ENCODE data around the gene PIGW. TPM values are rescaled to one million over a fixed set of nuclear protein-coding genes. Genes with fewer than 3 reads are reported as not detected.

The PIGW gene
- total RNA-seq, 1 experiment from 2014 or later: 9.8 TPM

DNA sequence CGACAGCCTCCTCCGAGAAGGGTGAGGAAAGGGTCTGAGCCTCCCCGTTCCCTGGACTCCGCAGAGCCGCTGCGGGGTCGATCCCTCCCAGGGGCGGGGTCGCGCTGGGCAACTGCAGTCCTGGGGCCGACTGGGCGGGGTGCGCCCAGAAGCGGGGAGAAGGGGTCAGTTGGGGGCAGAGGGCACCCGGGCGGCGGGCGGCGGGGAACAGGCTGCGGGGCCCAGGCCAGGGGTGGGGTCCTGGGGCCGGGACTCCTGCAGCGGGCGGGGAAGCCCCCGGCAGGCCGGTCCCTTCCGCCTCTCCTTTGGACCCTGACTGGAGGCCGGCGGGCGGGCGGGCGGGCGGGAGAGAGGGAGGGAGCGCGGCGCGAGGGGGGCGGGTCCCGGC lies 10.3 kb downstream of the PIGW start:
- no TSS peak for BruUV-seq (replicated peaks)
- Mint-ChIP-seq H3K27ac (ENCODE audit: low read depth, unreplicated experiment) (peak overlapping the region; percentile 95), H3K4me1 (ENCODE audit: insufficient read depth, unreplicated experiment) (peaks cover 13% of the 10 kb centered on the region), H3K27me3 (ENCODE audit: insufficient read depth, unreplicated experiment) (no peaks in the 10 kb centered on the region), H3K9me3 (ENCODE audit: unreplicated experiment) (no peaks in the 10 kb centered on the region), H3K36me3 (ENCODE audit: insufficient read depth, unreplicated experiment) (peaks cover 17% of the 10 kb centered on the region), H3K4me3 (ENCODE audit: unreplicated experiment) (peak overlapping the region; percentile 96)
- DNase-seq (ENCODE audit: unreplicated experiment): no peak
- POLR2A ChIA-PET: interaction anchor here (0.6 to 8.0 kb wide), 16 partner anchors 8 to 1036 kb away, joined by 3 to 266 read pairs (median 8); partner anchors contain the start of genes AATF, DHRS11, MRM1 and MYO19
- TF ChIP-seq, protein P1, sequence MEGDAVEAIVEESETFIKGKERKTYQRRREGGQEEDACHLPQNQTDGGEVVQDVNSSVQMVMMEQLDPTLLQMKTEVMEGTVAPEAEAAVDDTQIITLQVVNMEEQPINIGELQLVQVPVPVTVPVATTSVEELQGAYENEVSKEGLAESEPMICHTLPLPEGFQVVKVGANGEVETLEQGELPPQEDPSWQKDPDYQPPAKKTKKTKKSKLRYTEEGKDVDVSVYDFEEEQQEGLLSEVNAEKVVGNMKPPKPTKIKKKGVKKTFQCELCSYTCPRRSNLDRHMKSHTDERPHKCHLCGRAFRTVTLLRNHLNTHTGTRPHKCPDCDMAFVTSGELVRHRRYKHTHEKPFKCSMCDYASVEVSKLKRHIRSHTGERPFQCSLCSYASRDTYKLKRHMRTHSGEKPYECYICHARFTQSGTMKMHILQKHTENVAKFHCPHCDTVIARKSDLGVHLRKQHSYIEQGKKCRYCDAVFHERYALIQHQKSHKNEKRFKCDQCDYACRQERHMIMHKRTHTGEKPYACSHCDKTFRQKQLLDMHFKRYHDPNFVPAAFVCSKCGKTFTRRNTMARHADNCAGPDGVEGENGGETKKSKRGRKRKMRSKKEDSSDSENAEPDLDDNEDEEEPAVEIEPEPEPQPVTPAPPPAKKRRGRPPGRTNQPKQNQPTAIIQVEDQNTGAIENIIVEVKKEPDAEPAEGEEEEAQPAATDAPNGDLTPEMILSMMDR (IDR thresholded peaks at IDR 0.05; ENCODE audit: unreplicated experiment): no peak
- intact Hi-C loops (cut with micrococcal nuclease): loop anchor here (2.0 kb wide), 1 partner anchor 48 kb away; no protein-coding TSS in a partner anchor
- CTCF ChIA-PET: no interaction called here

DNA sequence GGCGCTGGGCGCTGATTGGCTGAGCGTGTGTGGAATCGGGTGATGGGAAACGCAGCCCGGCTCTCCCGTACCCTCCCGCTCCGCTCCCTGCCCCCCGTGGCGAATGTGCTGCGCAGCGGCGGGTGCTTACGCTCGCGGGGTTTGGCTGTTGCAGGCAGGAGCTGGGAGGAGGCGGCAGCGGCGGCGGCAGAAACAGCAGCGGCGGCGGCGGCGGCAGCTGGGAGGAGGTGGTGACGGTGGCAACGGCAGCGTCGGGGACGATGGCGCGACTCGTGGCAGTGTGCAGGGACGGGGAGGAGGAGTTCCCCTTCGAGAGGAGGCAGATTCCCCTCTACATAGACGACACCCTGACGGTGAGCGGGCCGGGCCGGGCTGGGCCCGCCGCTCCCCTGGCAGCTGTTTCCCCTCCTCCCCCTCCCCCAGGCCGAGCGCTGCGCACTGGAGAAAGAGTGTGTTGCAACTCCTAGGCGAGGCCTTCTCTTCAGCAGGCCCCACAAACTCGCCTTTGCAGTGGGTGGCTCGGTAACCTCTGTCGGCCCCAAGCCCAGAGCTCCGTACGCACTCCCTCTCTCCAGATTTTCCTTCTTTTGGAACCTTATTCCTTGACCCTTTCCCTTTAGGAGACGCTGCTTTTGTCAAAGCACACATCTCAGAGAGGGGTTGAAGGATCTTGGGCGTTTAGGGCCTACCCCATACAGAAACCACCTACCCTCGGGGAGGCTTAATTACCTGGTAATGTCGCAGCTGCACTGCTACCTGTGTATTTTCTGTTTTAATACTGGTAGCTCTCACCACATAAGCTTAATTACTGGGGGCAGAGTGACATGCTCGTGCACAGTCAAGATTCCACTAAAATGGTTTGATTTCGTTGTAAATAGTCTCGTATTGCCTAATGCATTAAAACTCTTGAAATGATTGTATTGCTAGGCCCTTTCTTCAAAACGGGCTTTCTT lies 11.0 kb downstream of the PIGW start:
- H3K9me3 Mint-ChIP-seq (ENCODE audit: unreplicated experiment): no peaks in the 10 kb centered on the region
- intact Hi-C loops (cut with micrococcal nuclease): loop anchor here (2.0 kb wide), 1 partner anchor 47 kb away; no protein-coding TSS in a partner anchor
- no peaks in the 10 kb centered on the region for H3K27me3 Mint-ChIP-seq (ENCODE audit: insufficient read depth, unreplicated experiment)
- BruUV-seq (replicated peaks): TSS peak; percentile 38
- ChIA-PET POLR2A (interaction anchor here (0.6 to 8.0 kb wide), 32 partner anchors 7 to 946 kb away, joined by 3 to 266 read pairs (median 4); partner anchors contain the start of genes AATF, DHRS11, MRM1 and MYO19), CTCF (interaction anchor here (0.6 to 1.4 kb wide), 6 partner anchors 9 to 371 kb away, joined by 3 to 5 read pairs (median 4); no protein-coding TSS in a partner anchor)
- H3K4me3 Mint-ChIP-seq (ENCODE audit: unreplicated experiment): peak overlapping the region; percentile 96
- H3K36me3 Mint-ChIP-seq (ENCODE audit: insufficient read depth, unreplicated experiment): peaks cover 20% of the 10 kb centered on the region
- TF ChIP-seq, protein P1 (IDR thresholded peaks at IDR 0.05; ENCODE audit: unreplicated experiment): no peak
- peak; percentile 96 for DNase-seq (ENCODE audit: unreplicated experiment)
- H3K4me1 Mint-ChIP-seq (ENCODE audit: insufficient read depth, unreplicated experiment): peaks cover 19% of the 10 kb centered on the region
- H3K27ac Mint-ChIP-seq (ENCODE audit: low read depth, unreplicated experiment): peak overlapping the region; percentile 95

DNA sequence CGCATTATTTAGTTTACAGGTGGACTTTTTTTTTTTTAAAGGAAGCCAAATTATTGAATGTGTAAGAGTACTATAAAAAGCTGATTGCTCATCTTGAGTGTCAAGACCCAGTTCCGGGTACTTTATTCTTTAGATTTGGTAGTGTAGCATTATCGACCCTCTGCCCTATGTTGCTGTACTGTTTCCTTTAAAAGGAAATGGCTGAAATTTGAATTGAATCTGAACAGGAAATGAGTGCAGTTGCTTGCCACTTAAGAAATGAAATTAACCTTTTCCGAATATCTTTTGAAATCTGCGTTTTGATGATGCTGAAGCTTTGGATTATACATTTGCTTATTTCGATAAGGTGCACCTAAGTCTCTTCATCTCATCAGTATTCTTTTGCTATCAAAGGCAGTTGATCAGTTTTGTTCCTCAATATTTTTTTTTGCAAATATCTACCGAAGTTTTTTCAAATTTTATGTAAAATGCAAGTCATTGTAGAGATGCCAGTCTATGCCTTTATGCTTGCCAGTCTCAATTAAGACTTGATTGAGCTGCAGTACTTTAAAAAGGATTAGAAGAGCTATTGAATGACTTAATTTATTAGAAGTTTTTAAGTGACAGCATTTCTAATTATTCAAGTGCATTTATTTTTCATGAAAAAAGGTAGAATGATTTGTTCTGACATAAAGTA lies 11.8 kb downstream of the PIGW start:
- DNase-seq (ENCODE audit: unreplicated experiment): no peak
- ChIA-PET CTCF (interaction anchor here (0.6 to 1.4 kb wide), 6 partner anchors 9 to 370 kb away, joined by 3 to 5 read pairs (median 4); no protein-coding TSS in a partner anchor), POLR2A (interaction anchor here (0.6 to 8.0 kb wide), 22 partner anchors 9 to 945 kb away, joined by 3 to 266 read pairs (median 4); partner anchors contain the start of genes AATF, DHRS11, MRM1 and MYO19)
- Mint-ChIP-seq H3K9me3 (ENCODE audit: unreplicated experiment) (no peaks in the 10 kb centered on the region), H3K4me3 (ENCODE audit: unreplicated experiment) (peak overlapping the region; percentile 96), H3K4me1 (ENCODE audit: insufficient read depth, unreplicated experiment) (peaks cover 22% of the 10 kb centered on the region), H3K27ac (ENCODE audit: low read depth, unreplicated experiment) (peak overlapping the region; percentile 95), H3K27me3 (ENCODE audit: insufficient read depth, unreplicated experiment) (no peaks in the 10 kb centered on the region), H3K36me3 (ENCODE audit: insufficient read depth, unreplicated experiment) (peaks cover 21% of the 10 kb centered on the region)
- TF ChIP-seq, protein P1 (IDR thresholded peaks at IDR 0.05; ENCODE audit: unreplicated experiment): no peak
- no TSS peak for BruUV-seq (replicated peaks)
- intact Hi-C loops (cut with micrococcal nuclease): no loop called here

All from MCF 10A (cell line).